Osteocyte (in vitro differentiated cells): ENCODE measurements around the gene RBM39. TPM values are rescaled to one million over a fixed set of nuclear protein-coding genes. Genes with fewer than 3 reads are reported as not detected.
"Not testable (repeated sequence)": the region's sequence is repeated elsewhere in the genome, so short reads cannot be mapped to it uniquely, and the experiment has no call there.

Experiments
- DNase-seq: peaks from one replicate; pipeline ENCODE4 v3.0.0; 2021; ENCODE audit warnings: mixed read lengths; ENCODE audit not compliant: unreplicated experiment; ENCODE audit errors: extremely low spot score
- H3K27ac Mint-ChIP-seq: one replicate; pipeline ENCODE4 v1.8.0; 2021; ENCODE audit warnings: mild to moderate bottlenecking, mixed read lengths; ENCODE audit not compliant: unreplicated experiment
- H3K27me3 Mint-ChIP-seq: one replicate; pipeline ENCODE4 v1.8.0; 2021; ENCODE audit warnings: mixed read lengths; ENCODE audit not compliant: unreplicated experiment
- H3K36me3 Mint-ChIP-seq: one replicate; pipeline ENCODE4 v1.8.0; 2021; ENCODE audit warnings: mixed read lengths; ENCODE audit not compliant: unreplicated experiment
- H3K4me1 Mint-ChIP-seq: one replicate; pipeline ENCODE4 v1.8.0; 2021; ENCODE audit warnings: mixed read lengths; ENCODE audit not compliant: unreplicated experiment
- H3K4me3 Mint-ChIP-seq: one replicate; pipeline ENCODE4 v1.8.0; 2021; ENCODE audit warnings: mild to moderate bottlenecking, moderate library complexity, mixed read lengths; ENCODE audit not compliant: unreplicated experiment
- H3K9me3 Mint-ChIP-seq: one replicate; pipeline ENCODE4 v1.8.0; 2021; ENCODE audit warnings: mixed read lengths; ENCODE audit not compliant: unreplicated experiment
- CTCF ChIP-seq: fragments of 200-600 bp; sonication (generic); IDR thresholded peaks from 2 replicates; pipeline ENCODE4 v1.5.0; 2021; ENCODE audit warnings: antibody characterized with exemption, mild to moderate bottlenecking, moderate library complexity
- total RNA-seq: library from RNA; stranded (reverse); gene quantifications from 2 replicates; pipeline ENCODE4 v1.2.1, GENCODE V29; 2021

The RBM39 gene
- total RNA-seq, 1 donor from 2014 or later: 329 TPM

GRCh38 chr20:35729836-35730582 lies 12.1 kb downstream of the RBM39 start:
- no peak for TF ChIP-seq CTCF
- no peak for DNase-seq
- Mint-ChIP-seq H3K27me3 (no peaks in the 10 kb centered on the region), H3K4me3 (no peak overlapping the region), H3K9me3 (no peaks in the 10 kb centered on the region), H3K27ac (no peak overlapping the region), H3K36me3 (peaks cover 47% of the 10 kb centered on the region), H3K4me1 (peaks cover 31% of the 10 kb centered on the region)

- peaks cover 45% of the 10 kb centered on the region for H3K36me3 Mint-ChIP-seq
Measured at GRCh38 chr20:35729283-35729807, 12.7 kb downstream of the RBM39 start.

DNA sequence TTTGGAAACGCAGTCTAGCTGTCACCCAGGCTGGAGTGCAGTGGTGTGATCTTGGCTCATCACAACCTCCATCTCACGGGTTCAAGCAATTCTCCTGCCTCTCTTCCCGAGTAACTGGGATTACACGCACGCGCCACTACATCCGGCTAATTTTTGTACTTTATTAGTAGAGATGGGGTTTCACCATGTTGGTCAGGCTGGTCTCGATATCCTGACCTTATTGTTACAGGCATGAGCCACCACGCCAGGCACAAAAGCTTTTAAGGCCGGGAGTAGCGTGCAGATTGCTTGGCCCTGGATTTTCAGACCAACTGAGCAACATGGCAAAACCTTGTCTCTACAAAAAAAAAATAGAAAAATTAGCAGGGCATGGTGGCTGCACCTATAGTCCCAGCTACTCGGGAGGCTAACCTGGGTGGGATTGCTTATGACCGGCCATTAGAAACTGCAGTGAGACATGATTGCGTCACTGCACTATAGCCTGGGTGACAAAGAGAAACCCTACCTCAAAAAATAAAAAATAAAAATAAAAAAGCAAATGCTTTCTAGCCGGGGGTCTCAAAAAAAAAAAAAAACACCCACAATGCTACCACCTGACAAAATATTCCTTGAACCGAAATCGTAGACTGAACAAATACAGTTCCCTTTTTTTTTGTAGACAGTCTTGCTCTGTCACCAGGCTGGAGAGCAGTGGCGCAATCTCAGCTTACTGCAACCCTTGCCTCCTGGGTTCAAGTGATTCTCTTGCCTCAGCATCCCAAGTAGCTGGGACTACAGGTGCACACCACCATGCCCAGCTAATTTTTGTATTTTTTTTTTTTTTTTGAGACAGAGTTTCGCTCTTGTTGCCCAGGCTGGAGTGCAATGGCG lies 15.0 kb downstream of the RBM39 start:
- Mint-ChIP-seq H3K4me1 (peaks cover 13% of the 10 kb centered on the region), H3K36me3 (peaks cover 43% of the 10 kb centered on the region), H3K27me3 (no peaks in the 10 kb centered on the region), H3K9me3 (no peaks in the 10 kb centered on the region), H3K4me3 (no peak overlapping the region), H3K27ac (no peak overlapping the region)
- DNase-seq: no peak
- no peak for TF ChIP-seq CTCF

More at GRCh38 chr20:35729283-35729807, 12.7 kb downstream of the RBM39 start:
- no peak for TF ChIP-seq CTCF
- H3K27me3 Mint-ChIP-seq: no peaks in the 10 kb centered on the region
- no peaks in the 10 kb centered on the region for H3K9me3 Mint-ChIP-seq
- DNase-seq: no peak
- H3K4me1 Mint-ChIP-seq: peaks cover 24% of the 10 kb centered on the region
- H3K4me3 Mint-ChIP-seq: no peak overlapping the region
- H3K27ac Mint-ChIP-seq: no peak overlapping the region

- H3K27ac Mint-ChIP-seq: no peak overlapping the region
- TF ChIP-seq CTCF: no peak
- peaks cover 45% of the 10 kb centered on the region for H3K36me3 Mint-ChIP-seq
- H3K27me3 Mint-ChIP-seq: no peaks in the 10 kb centered on the region
- H3K9me3 Mint-ChIP-seq: no peaks in the 10 kb centered on the region
- no peak overlapping the region for H3K4me3 Mint-ChIP-seq
- no peaks in the 10 kb centered on the region for H3K4me1 Mint-ChIP-seq
- DNase-seq: no peak
Measured at GRCh38 chr20:35724321-35725230, 17.5 kb downstream of the RBM39 start.

- H3K9me3 Mint-ChIP-seq, H3K27ac Mint-ChIP-seq, H3K4me3 Mint-ChIP-seq, H3K27me3 Mint-ChIP-seq, H3K4me1 Mint-ChIP-seq, DNase-seq: not testable (repeated sequence)
- peaks cover 45% of the 10 kb centered on the region for H3K36me3 Mint-ChIP-seq
Measured at GRCh38 chr20:35723652-35724320, 18.3 kb downstream of the RBM39 start.

DNA sequence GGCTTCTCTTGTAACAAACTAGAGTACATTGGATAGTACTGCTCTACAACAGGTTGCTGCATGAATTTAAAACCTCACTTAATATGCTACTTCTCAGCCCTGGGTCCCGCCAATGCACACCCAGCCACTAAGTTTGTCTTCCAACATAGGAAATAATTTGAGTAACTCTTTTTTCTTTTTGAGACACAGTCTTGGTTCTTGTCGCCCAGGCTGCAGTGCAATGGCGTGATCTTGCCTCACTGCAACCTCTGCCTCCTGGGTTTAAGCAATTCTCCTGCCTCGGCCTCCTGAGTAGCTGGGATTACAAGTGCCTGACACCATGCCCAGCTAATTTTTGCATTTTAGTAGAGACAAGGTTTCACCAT lies 18.8 kb downstream of the RBM39 start:
- not testable (repeated sequence) for H3K4me1 Mint-ChIP-seq, DNase-seq, H3K27ac Mint-ChIP-seq, H3K27me3 Mint-ChIP-seq, H3K9me3 Mint-ChIP-seq, H3K4me3 Mint-ChIP-seq
- H3K36me3 Mint-ChIP-seq: peaks cover 45% of the 10 kb centered on the region
